Body of pancreas (tissue), 4 donors: ENCODE data around the gene TTC17.

Source experiments
- CTCF ChIP-seq, 7 experiments: fragments of 450-650 bp in 4 of 7; fragments of 200-600 bp in 3 of 7; sonication (generic) in 3 of 7; IDR thresholded peaks; one replicate each; pipeline ENCODE4 v1.5.1; 2016 to 2019; ENCODE audit warnings: antibody characterized with exemption in 7 of 7
- POLR2A ChIP-seq, 3 donors: fragments of 450-650 bp; IDR thresholded peaks; one replicate each; pipeline ENCODE4 v1.6.1; 2016; ENCODE audit warnings: antibody characterized with exemption in 3 of 3, mild to moderate bottlenecking in 2 of 3

- TF ChIP-seq POLR2A (IDR thresholded peaks at IDR 0.05) (no peak), CTCF (IDR thresholded peaks at IDR 0.05) (no peak)
These were observed 144.7 kb downstream of the TTC17 start for GRCh38 chr11:43503417-43503816.
